ENCODE measurements around the gene SLC16A2.

Gene SLC16A2

DNA sequence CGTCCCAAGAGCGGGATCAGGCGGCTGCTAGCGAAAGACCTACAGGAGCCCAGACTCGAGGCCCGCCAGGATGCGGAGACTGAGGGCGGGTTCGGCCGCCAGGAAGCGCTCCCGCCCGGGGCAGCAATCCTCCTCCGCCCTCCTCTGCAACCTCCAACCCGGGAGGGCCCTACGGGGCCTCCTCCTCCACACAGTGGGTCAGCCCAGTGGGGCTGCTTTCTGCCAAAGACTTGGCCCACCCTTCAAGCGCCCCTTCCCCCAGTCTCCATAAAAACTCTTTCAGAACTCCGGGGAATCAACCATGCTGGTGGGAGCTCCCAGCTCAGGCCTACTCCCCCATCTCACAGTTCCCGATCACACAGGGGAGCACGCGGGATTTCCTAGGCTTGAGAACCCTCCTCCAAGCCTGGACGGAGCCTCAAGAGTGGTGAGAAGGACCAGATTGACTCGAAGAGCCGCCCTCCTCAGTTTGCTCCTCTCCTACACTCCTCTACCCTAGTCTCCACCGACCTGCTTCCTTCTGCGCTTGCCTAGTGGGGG is 115.6 kb downstream of the SLC16A2 start:
- peak; percentile 20 for TF ChIP-seq CTCF (IDR thresholded peaks at IDR 0.05; ENCODE audit: low read depth, low read length, missing control alignments)
- no peak overlapping the region for H3K27ac ChIP-seq
- H3K36me3 ChIP-seq (replicated peaks) = no peaks in the 10 kb centered on the region
- peak; percentile 2 for DNase-seq
- peak overlapping the region; percentile 51 for H3K4me3 ChIP-seq (ENCODE audit: low read depth, low read length)
- H3K27me3 ChIP-seq (replicated peaks) = no peaks in the 10 kb centered on the region
- in situ Hi-C loops (cut with HindIII; ENCODE audit: low pct_ligation_motif_present, low sequenced_read_pairs) = no loop called here

DNA sequence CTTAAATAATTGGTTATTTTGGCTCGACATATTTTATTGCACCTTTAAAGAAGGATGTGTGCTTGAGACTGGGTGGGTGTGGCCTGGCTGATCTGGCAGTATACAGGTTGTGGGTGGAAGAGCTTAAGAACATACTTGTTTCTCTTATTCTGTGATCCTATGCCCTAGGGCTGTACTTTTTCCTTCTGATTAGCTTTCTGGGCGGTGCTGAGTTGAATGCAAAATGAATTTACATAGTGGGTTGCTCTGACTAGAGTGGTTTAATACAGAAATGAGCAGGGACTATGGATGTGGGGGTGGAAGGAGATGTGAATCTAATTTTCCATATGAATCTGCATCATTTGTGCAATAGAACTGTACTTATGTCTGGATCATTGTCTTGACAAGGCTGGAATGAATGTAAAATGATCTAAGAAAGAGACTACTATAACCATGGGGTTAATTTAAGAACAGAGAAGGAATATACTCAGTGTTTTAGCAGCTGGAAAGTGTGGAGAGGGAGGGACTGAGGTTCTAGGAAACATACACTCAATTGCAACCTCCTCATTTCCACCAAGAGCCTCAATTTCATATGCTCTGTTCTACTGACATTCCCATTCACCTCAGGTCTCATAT is 119.4 kb downstream of the SLC16A2 start:
- Histone ChIP-seq H3K27ac (no peak overlapping the region), H3K4me3 (ENCODE audit: low read depth, low read length) (no peak overlapping the region), H3K36me3 (replicated peaks) (no peaks in the 10 kb centered on the region), H3K27me3 (replicated peaks) (no peaks in the 10 kb centered on the region)
- in situ Hi-C loops (cut with HindIII; ENCODE audit: low pct_ligation_motif_present, low sequenced_read_pairs) = no loop called here
- DNase-seq = no peak
- no peak for TF ChIP-seq CTCF (IDR thresholded peaks at IDR 0.05; ENCODE audit: low read depth, low read length, missing control alignments)

GRCh38 chrX:74545880-74546523 is 124.7 kb downstream of the SLC16A2 start:
- H3K27me3 ChIP-seq (replicated peaks) = no peaks in the 10 kb centered on the region
- no peak overlapping the region for H3K27ac ChIP-seq
- no peak for TF ChIP-seq CTCF (IDR thresholded peaks at IDR 0.05; ENCODE audit: low read depth, low read length, missing control alignments)
- no peaks in the 10 kb centered on the region for H3K36me3 ChIP-seq (replicated peaks)
- no peak for DNase-seq
- H3K4me3 ChIP-seq (ENCODE audit: low read depth, low read length) = no peak overlapping the region
- in situ Hi-C loops (cut with HindIII; ENCODE audit: low pct_ligation_motif_present, low sequenced_read_pairs) = no loop called here

DNA sequence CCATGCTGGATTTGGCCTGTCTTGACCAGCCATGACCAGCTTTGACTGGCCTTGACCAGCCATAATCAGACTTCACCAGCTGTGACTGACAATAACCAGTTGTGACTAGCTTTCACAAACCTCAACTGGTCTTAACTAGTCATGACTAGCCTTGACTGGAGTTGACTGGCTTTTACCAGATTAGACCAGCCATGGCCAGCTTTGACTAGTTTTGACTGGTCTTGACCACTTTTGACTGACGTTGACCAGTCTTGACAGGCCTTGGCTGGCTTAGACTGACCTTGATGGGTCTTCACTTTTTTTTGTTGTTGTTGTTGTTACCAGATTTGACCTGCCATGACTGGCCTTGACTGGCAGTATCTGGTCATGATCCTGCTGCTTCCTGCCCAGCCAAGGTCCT is 125.7 kb downstream of the SLC16A2 start:
- no peak for DNase-seq
- in situ Hi-C loops (cut with HindIII; ENCODE audit: low pct_ligation_motif_present, low sequenced_read_pairs) = no loop called here

GRCh38 chrX:74550295-74550802 is 129.1 kb downstream of the SLC16A2 start:
- peak overlapping the region; percentile 26 for H3K4me3 ChIP-seq (ENCODE audit: low read depth, low read length)
- peak; percentile 54 for DNase-seq
- no peaks in the 10 kb centered on the region for H3K27me3 ChIP-seq (replicated peaks)
- in situ Hi-C loops (cut with HindIII; ENCODE audit: low pct_ligation_motif_present, low sequenced_read_pairs) = no loop called here
- H3K27ac ChIP-seq = no peak overlapping the region
- TF ChIP-seq CTCF (IDR thresholded peaks at IDR 0.05; ENCODE audit: low read depth, low read length, missing control alignments) = peak; percentile 95
- no peaks in the 10 kb centered on the region for H3K36me3 ChIP-seq (replicated peaks)

More for the DNA sequence above, 125.7 kb downstream of the SLC16A2 start:
- H3K4me3 ChIP-seq (ENCODE audit: low read depth, low read length) = no peak overlapping the region
- no peaks in the 10 kb centered on the region for H3K27me3 ChIP-seq (replicated peaks)
- H3K36me3 ChIP-seq (replicated peaks) = no peaks in the 10 kb centered on the region
- TF ChIP-seq CTCF (IDR thresholded peaks at IDR 0.05; ENCODE audit: low read depth, low read length, missing control alignments) = no peak
- H3K27ac ChIP-seq = no peak overlapping the region
